GM12878 (cell line): ENCODE measurements around the gene CCDC27. TPM values are rescaled to one million over a fixed set of nuclear protein-coding genes. Genes with fewer than 3 reads are reported as not detected.
A peak's percentile ranks its signal among the peaks of the same experiment; 100 is the strongest.

Source experiments
- ATAC-seq: fragments of 200-7000 bp; cut with Tn5 transposase; 3 replicates; pipeline ENCODE4 v1.9.1; 2020; ENCODE audit warnings: mild to moderate bottlenecking, moderate library complexity
- BruUV-seq: library from RNA; stranded (reverse); fragments of 400-500 nt; replicated peaks from 2 replicates; lab custom pipeline; 2021; lab: Mats Ljungman, UMichigan
- CTCF ChIA-PET: fragments of 300-600 bp; sonication (Branson Sonifier 250); formaldehyde crosslinking; extraction: SDS; loops from one replicate; lab custom pipeline; 2021; ENCODE audit warnings: inconsistent platforms; lab: Yijun Ruan, JAX
- POLR2A ChIA-PET: fragments of 350-600 bp; formaldehyde crosslinking; extraction: SDS; loops from one replicate; lab custom pipeline; 2021; ENCODE audit warnings: inconsistent platforms; lab: Charles Lee
- RAD21 ChIA-PET: fragments of 300-600 bp; sonication (Branson Sonifier 250); formaldehyde crosslinking; loops from one replicate; lab custom pipeline; 2023; ENCODE audit warnings: antibody characterized with exemption; ENCODE audit not compliant: unreplicated experiment; lab: Charles Lee
- SMC1A ChIA-PET: fragments of 300-600 bp; sonication (Branson Sonifier 250); formaldehyde crosslinking; loops from one replicate; lab custom pipeline; 2023; ENCODE audit not compliant: unreplicated experiment, uncharacterized antibody; lab: Charles Lee
- DNase-seq: peaks from one replicate; pipeline ENCODE4 v3.0.0-alpha.2; 2011; ENCODE audit warnings: low read depth, low spot score
- FAIRE-seq: peaks from 3 replicates; lab custom pipeline; 2011; peaks lifted over from hg19 to GRCh38; lab: Jason Lieb, UNC
- H2AFZ ChIP-seq: 2 replicates; pipeline ENCODE4 v1.6.0; 2011; ENCODE audit warnings: low read depth, low read length, control low read depth; ENCODE audit not compliant: control insufficient read depth
- H3K27ac ChIP-seq: 2 replicates; pipeline ENCODE4 v1.5.1; 2011; ENCODE audit warnings: control low read depth; ENCODE audit not compliant: control insufficient read depth, insufficient read depth
- H3K27me3 ChIP-seq, 2 experiments: replicated peaks in 1 of 2; 2 replicates each; pipeline versions ENCODE4 v1.6.0 to v1.6.1; 2011; ENCODE audit warnings: low read length in 1 of 2; ENCODE audit not compliant: control insufficient read depth in 2 of 2, insufficient read depth in 2 of 2
- H3K36me3 ChIP-seq, 2 experiments: 2 replicates each; pipeline ENCODE4 v1.5.1; 2011; ENCODE audit warnings: low read length in 1 of 2; ENCODE audit not compliant: control insufficient read depth in 2 of 2, insufficient read depth in 2 of 2
- H3K4me1 ChIP-seq: 2 replicates; pipeline ENCODE4 v1.6.1; 2011; ENCODE audit warnings: mild to moderate bottlenecking, low read length, moderate library complexity, mixed read lengths; ENCODE audit not compliant: control insufficient read depth, insufficient read depth
- H3K4me2 ChIP-seq: 2 replicates; pipeline ENCODE4 v1.6.0; 2011; ENCODE audit warnings: control low read depth; ENCODE audit not compliant: control insufficient read depth, insufficient read depth
- H3K4me3 ChIP-seq: fragments of 200-600 bp; sonication (generic); 2 replicates; pipeline ENCODE4 v1.5.1; 2016
- H3K79me2 ChIP-seq: 2 replicates; pipeline ENCODE4 v1.6.0; 2011; ENCODE audit warnings: low read length; ENCODE audit not compliant: control insufficient read depth, insufficient read depth
- H3K9ac ChIP-seq: 2 replicates; pipeline ENCODE4 v1.8.0; 2011; ENCODE audit warnings: low read length, control low read depth, mixed read lengths; ENCODE audit not compliant: control insufficient read depth, insufficient read depth
- H3K9me3 ChIP-seq: replicated peaks from 3 replicates; pipeline ENCODE4 v1.5.1; 2011; ENCODE audit warnings: mild to moderate bottlenecking, low read length; ENCODE audit not compliant: control insufficient read depth, insufficient read depth
- H4K20me1 ChIP-seq: 2 replicates; pipeline ENCODE4 v1.6.0; 2011; ENCODE audit not compliant: control insufficient read depth, insufficient read depth
- BCL3 ChIP-seq: IDR thresholded peaks from 2 replicates; pipeline ENCODE4 v1.6.1; 2011; ENCODE audit warnings: borderline replicate concordance, low read depth, mild to moderate bottlenecking, moderate library complexity, low read length; ENCODE audit not compliant: insufficient read depth, poor library complexity, severe bottlenecking
- YBX1 ChIP-seq: fragments of 450-650 bp; IDR thresholded peaks from 2 replicates; pipeline ENCODE4 v1.6.1; 2016; ENCODE audit warnings: antibody characterized with exemption
- WGBS: methylation state at CpG from one replicate; pipeline ENCODE4 v1.1.6; 2016; ENCODE audit warnings: low lambda C conversion rate; ENCODE audit not compliant: insufficient replicate concordance, insufficient coverage; ENCODE audit errors: missing lambda C conversion rate; 5-methylcytosine and 5-hydroxymethylcytosine counted together
- in situ Hi-C: fragments of 300-500 bp; cut with MboI; formaldehyde crosslinking; loops from 9 replicates; pipeline ENCODE4 v1.14.3; 2018; ENCODE audit warnings: mixed read lengths
- intact Hi-C: fragments of 100-400 bp; cut with micrococcal nuclease; formaldehyde crosslinking; loops from one replicate; pipeline ENCODE4 v1.14.2; 2022; ENCODE audit not compliant: unreplicated experiment
- polyA plus RNA-seq, 11 experiments: library from polyadenylated mRNA; depleted of rRNA in 4 of 11; unstranded in 6 of 11; stranded (reverse) in 5 of 11; fragments of >200 nt; fragmentation: Nextera tagmentation in 4 of 11; fragmentation: Illumina TruSeq in 1 of 11; extraction: Ambion mirVana in 4 of 11; extraction: Trizol in 1 of 11; gene quantifications; 1 replicate in 1 of 11; 2 replicates in 10 of 11; pipeline versions ENCODE4 v1.2.1 to v1.2.3, GENCODE V29; 2011 to 2016; ENCODE audit warnings: inconsistent platforms in 2 of 11, missing spikeins in 2 of 11, low read depth in 1 of 11
- total RNA-seq, 4 experiments: library from RNA; depleted of rRNA in 3 of 4; stranded (reverse); fragments of >200 nt in 3 of 4; fragmentation: Illumina TruSeq in 1 of 4; extraction: Trizol in 1 of 4; gene quantifications; 2 replicates each; pipeline versions ENCODE4 v1.2.1 to v1.2.3, GENCODE V29; 2013 to 2021

The CCDC27 gene
- total and polyA plus RNA-seq, 10 of the 15 experiments (the other 5 are each of a cell fraction or from before 2014, with no cell fraction given): 0.05 TPM; not detected in 9

- no peak for ATAC-seq
- peaks cover 0 to 33% of the 10 kb centered on the region in 2 experiments; a peak in 2 of 4 replicates for H3K36me3 ChIP-seq
- H3K27me3 ChIP-seq: no peaks in the 10 kb centered on the region
- ChIA-PET POLR2A (no interaction called here), CTCF (no interaction called here), RAD21 (no interaction called here), SMC1A (interaction anchor here (0.5 kb wide), 1 partner anchor 73 kb away, joined by 3 read pairs; no protein-coding TSS in a partner anchor)
- no peaks in the 10 kb centered on the region for H3K4me1 ChIP-seq
- WGBS: 63% methylated on average over 24 of the region's 24 CpGs
- TF ChIP-seq BCL3: peak; percentile 58
- no peak for TF ChIP-seq YBX1
- no peak overlapping the region for H3K4me2 ChIP-seq
- no peak overlapping the region for H3K27ac ChIP-seq
- BruUV-seq: no TSS peak
- in situ Hi-C loops: no loop called here
- no peaks in the 10 kb centered on the region for H3K79me2 ChIP-seq
- FAIRE-seq: no peak
- no peaks in the 10 kb centered on the region; the same call in none of the 2 replicates for H4K20me1 ChIP-seq
- no peaks in the 10 kb centered on the region for H3K9me3 ChIP-seq
- DNase-seq: no peak
- intact Hi-C loops: no loop called here
- no peak overlapping the region for H3K4me3 ChIP-seq
- H2AFZ ChIP-seq: no peak overlapping the region
- no peak overlapping the region for H3K9ac ChIP-seq
These were observed 40.3 kb upstream of the CCDC27 start for GRCh38 chr1:3711780-3712451.
